Fibroblast of villous mesenchyme (primary cell): Measurements from ENCODE around the gene DENND6A. TPM values are rescaled to one million over a fixed set of nuclear protein-coding genes. Genes with fewer than 3 reads are reported as not detected.
A peak's percentile ranks its signal among the peaks of the same experiment; 100 is the strongest.

Experiments used
- DNase-seq: peaks from one replicate; pipeline ENCODE4 v3.0.0-alpha.2; 2010; ENCODE audit warnings: low read depth
- H3K4me3 ChIP-seq: 2 replicates; pipeline ENCODE4 v1.5.1; 2011; ENCODE audit warnings: low read depth, mild to moderate bottlenecking, low read length
- total RNA-seq: library from RNA; depleted of rRNA; stranded (reverse); fragments of >200 nt; gene quantifications from 2 replicates; pipeline ENCODE4 v1.2.3, GENCODE V29; 2012
- TF ChIP-seq, protein P1 (sequence below): IDR thresholded peaks from 2 replicates; pipeline ENCODE4 v1.5.1; 2012; ENCODE audit warnings: low read depth, mild to moderate bottlenecking, low read length; ENCODE audit not compliant: insufficient read depth

The DENND6A gene
- total RNA-seq, 1 donor = 33.2 TPM

DNA sequence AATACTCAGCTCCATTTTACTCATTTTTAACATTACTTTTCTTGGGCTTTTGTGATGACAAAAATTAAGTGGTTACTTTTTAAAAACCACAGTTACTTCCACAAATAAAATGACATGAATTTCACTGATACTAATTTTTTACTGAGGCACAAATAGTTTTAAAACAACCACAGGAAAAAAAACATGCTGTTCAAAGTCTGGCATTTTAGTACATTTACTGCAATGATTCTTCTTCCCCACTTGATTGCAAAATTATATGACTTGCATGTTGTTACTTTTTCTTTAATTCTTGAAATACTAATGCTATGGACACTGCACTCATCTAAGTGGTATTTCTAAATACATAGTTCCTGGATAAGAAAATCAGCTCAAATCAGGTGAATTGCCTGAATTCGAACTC is 38.4 kb upstream of the DENND6A start:
- DNase-seq = no peak
- H3K4me3 ChIP-seq = no peak overlapping the region
- TF ChIP-seq, protein P1, sequence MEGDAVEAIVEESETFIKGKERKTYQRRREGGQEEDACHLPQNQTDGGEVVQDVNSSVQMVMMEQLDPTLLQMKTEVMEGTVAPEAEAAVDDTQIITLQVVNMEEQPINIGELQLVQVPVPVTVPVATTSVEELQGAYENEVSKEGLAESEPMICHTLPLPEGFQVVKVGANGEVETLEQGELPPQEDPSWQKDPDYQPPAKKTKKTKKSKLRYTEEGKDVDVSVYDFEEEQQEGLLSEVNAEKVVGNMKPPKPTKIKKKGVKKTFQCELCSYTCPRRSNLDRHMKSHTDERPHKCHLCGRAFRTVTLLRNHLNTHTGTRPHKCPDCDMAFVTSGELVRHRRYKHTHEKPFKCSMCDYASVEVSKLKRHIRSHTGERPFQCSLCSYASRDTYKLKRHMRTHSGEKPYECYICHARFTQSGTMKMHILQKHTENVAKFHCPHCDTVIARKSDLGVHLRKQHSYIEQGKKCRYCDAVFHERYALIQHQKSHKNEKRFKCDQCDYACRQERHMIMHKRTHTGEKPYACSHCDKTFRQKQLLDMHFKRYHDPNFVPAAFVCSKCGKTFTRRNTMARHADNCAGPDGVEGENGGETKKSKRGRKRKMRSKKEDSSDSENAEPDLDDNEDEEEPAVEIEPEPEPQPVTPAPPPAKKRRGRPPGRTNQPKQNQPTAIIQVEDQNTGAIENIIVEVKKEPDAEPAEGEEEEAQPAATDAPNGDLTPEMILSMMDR = no peak

DNA sequence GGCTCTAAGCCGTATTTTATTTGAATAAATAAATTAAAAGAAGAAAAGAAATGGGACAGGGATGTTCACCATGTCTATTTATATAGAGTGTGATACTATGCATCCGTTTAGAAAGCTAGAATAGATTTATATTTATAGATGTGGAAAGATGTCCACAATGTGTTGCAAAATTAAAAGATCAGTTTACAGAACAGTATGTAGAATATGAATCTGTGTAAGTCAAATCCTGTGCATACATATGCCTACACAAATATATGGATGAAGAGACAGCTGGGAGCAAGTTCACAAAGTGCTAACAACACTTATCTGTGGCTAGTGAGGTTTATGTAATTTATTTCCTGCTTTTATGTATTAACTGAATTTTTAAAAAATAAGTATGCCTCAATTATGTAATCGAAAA is 37.8 kb upstream of the DENND6A start:
- TF ChIP-seq, protein P1 = no peak
- DNase-seq = no peak
- no peak overlapping the region for H3K4me3 ChIP-seq

DNA sequence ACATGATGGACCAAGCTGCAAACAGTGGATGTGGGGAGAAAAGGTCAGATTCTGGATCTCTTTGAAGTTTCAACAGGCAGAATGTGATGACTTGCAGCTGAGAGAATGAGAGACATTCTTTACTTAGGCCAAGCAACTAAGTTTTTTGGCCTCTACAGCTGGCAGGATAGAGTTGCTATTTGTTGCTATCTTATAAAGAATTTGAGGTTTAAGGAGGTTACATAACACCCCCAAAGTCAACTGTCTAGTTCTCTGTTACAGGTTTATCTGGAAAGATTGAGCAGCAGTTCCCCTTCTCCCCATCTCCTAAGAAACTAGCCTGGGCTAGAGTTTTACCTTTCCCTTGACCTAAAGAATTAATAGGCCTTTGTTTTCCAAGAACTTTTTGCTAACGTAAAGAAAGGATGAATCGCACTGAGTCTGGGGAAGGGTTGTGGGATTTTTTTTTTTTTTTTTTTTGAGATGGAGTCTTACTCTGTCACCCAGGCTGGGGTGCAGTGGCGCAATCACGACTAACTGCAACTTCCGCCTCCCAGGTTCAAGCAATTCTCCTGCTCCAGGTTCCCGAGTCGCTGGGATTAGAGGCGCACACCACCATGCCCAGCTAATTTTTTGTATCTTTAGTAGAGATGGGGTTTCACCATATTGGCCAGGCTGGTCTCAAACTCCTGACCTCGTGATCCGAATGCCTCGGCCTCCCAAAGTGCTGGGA is 36.6 kb upstream of the DENND6A start:
- TF ChIP-seq, protein P1 = no peak
- H3K4me3 ChIP-seq = no peak overlapping the region
- peak; percentile 18 for DNase-seq

DNA sequence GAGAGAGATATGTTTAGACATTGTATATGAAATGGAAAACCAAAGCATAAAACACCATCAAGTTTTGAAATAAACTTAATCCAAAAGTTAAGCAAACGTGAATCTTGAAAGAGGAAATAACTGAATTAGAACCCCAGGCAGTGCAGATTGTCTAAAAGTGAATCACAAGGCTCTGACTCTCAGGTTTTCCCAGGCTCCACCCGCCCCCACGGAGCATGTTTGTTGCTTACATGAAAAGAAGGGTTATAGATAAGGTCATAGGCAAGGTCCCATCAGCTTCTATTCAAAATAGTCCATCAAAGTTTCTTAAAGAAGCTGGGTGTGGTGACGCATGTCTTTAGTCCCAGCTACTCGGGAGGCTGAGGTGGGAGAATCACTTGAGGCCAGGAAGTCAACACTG is 34.2 kb upstream of the DENND6A start:
- DNase-seq = no peak
- TF ChIP-seq, protein P1 = no peak
- no peak overlapping the region for H3K4me3 ChIP-seq

DNA sequence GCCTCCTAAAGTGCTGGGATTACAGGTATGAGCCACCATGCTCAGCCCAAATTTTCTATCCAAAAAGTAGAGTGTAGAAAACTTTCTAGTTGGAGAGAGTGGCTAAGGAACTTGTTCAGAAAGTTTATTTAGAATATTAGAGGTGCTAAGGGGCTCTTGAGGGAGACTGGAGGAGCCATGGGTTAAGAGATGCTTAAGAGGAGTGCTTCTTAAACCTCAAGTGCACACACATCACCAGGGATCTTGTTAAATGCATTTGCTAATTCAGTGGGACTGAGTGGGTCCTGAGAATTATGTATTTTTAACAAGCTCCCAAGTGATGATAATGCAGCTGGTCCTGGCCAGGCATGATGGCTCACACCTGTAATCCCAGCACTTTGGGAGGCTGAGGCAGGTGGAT is 33.5 kb upstream of the DENND6A start:
- DNase-seq = no peak
- TF ChIP-seq, protein P1 = no peak
- H3K4me3 ChIP-seq = no peak overlapping the region

DNA sequence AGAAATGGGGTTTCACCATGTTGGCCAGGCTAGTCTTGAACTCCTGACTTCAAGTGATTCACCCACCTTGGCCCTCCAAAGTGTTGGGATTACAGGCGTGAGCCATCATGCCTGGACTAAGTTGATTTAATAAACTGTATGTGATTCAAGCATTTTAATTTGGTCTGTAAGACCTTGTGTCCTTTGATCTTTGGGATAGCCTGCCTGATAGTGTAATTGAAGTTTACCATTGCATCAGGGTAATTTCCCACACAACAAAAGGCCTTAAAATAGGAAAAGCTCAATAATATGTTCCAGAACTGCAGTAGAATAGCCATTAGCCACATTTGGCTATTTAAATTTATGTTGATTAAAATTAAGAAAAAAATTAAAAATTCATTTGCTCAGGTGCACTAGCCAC is 25.2 kb upstream of the DENND6A start:
- no peak overlapping the region for H3K4me3 ChIP-seq
- TF ChIP-seq, protein P1 = no peak
- DNase-seq = no peak
